ENCODE data around the gene ANKLE2.

- TF ChIP-seq EZH2 (IDR thresholded peaks at IDR 0.05; ENCODE audit: low read length), result no peak
- TF ChIP-seq CTCF (optimal IDR thresholded peaks at IDR 0.05 in 1 of 3, IDR thresholded peaks at IDR 0.05 in 1 of 3, conservative IDR thresholded peaks at IDR 0.05 in 1 of 3; ENCODE audit: extremely low read depth in 1 of 3, insufficient read depth in 2 of 3, low read length in 3 of 3), result peak in 2 of 3 experiments; percentile 26 to 43
Measured at GRCh38 chr12:132761921-132762583, 420 bp upstream of the ANKLE2 start.

Data from keratinocyte (primary cell).